GM18502 (cell line): Measurements from ENCODE around the gene VEGFA.

ENCODE experiments used
- ATAC-seq: cut with Tn5 transposase; IDR thresholded peaks from one replicate; pipeline ENCODE4 v1.9.1; 2021; ENCODE audit warnings: mild to moderate bottlenecking; ENCODE audit not compliant: unreplicated experiment, poor library complexity

VEGFA gene

GRCh38 chr6:43834528-43835155 is 64.6 kb downstream of the VEGFA start:
- ATAC-seq: no peak

- no peak for ATAC-seq
These were observed 65.9 kb downstream of the VEGFA start for GRCh38 chr6:43835872-43836419.
